Purkinje cell (primary cell): Measurements from ENCODE around the gene AKAP4. TPM values are rescaled to one million over a fixed set of nuclear protein-coding genes. Genes with fewer than 3 reads are reported as not detected.

Source experiments
- polyA plus RNA-seq: library from polyadenylated mRNA; unstranded; fragments of >200 nt; fragmentation: Nextera tagmentation; gene quantifications from 2 replicates; pipeline ENCODE4 v1.2.1, GENCODE V29; 2014

AKAP4 gene
- polyA plus RNA-seq, result not detected in 2 replicates

GRCh38 chrX:50200907-50201306 lies at the start of gene AKAP4:
Gene AKAP4, minus strand, starts transcription at chrX:50201007. Its CDS starts 118 bp downstream, at chrX:50200889.

GRCh38 chrX:50204364-50204899 lies 3.6 kb upstream of the AKAP4 start, which contains the start of gene CCNB3:
Gene CCNB3, plus strand, starts transcription at chrX:50204765. Its CDS starts 80,399 bp downstream, at chrX:50285164.

Other genes with a start within 250 kb of the AKAP4 start
- 1.4 and 1.5 TPM in 2 replicates for gene CCNB3, start 3.8 kb upstream of the AKAP4 start, polyA plus RNA-seq